ENCODE results near the gene NDUFC1.

NDUFC1 gene

GRCh38 chr4:139297001-139297410 is 5.3 kb downstream of the NDUFC1 start:
- Histone ChIP-seq H3K9me3 (ENCODE audit: control insufficient read depth, insufficient read depth, low read length) (no peaks in the 10 kb centered on the region), H3K27ac (ENCODE audit: low read depth, low read length) (no peak overlapping the region), H3K36me3 (ENCODE audit: control insufficient read depth, insufficient read depth, low read length) (peaks cover 18% of the 10 kb centered on the region), H3K27me3 (ENCODE audit: control insufficient read depth, insufficient read depth, low read length) (no peaks in the 10 kb centered on the region), H3K4me1 (ENCODE audit: control insufficient read depth, insufficient read depth, low read length) (peaks cover 12% of the 10 kb centered on the region), H3K9ac (ENCODE audit: low read depth, low read length) (no peak overlapping the region), H3K4me3 (ENCODE audit: low read depth, low read length) (no peak overlapping the region)

- no peak overlapping the region for H3K9ac ChIP-seq (ENCODE audit: low read depth, low read length)
- H3K9me3 ChIP-seq (ENCODE audit: control insufficient read depth, insufficient read depth, low read length) = no peaks in the 10 kb centered on the region
- H3K27ac ChIP-seq (ENCODE audit: low read depth, low read length) = no peak overlapping the region
- H3K4me1 ChIP-seq (ENCODE audit: control insufficient read depth, insufficient read depth, low read length) = peaks cover 12% of the 10 kb centered on the region
- peak overlapping the region; percentile 77 for H3K4me3 ChIP-seq (ENCODE audit: low read depth, low read length)
- H3K27me3 ChIP-seq (ENCODE audit: control insufficient read depth, insufficient read depth, low read length) = no peaks in the 10 kb centered on the region
- H3K36me3 ChIP-seq (ENCODE audit: control insufficient read depth, insufficient read depth, low read length) = peaks cover 23% of the 10 kb centered on the region
Observed at GRCh38 chr4:139295942-139296299, 6.4 kb downstream of the NDUFC1 start.

GRCh38 chr4:139295206-139295941 is 6.9 kb downstream of the NDUFC1 start:
- Histone ChIP-seq H3K27ac (ENCODE audit: low read depth, low read length) (peak overlapping the region; percentile 71), H3K4me3 (ENCODE audit: low read depth, low read length) (peak overlapping the region; percentile 77), H3K27me3 (ENCODE audit: control insufficient read depth, insufficient read depth, low read length) (no peaks in the 10 kb centered on the region), H3K36me3 (ENCODE audit: control insufficient read depth, insufficient read depth, low read length) (peaks cover 28% of the 10 kb centered on the region), H3K4me1 (ENCODE audit: control insufficient read depth, insufficient read depth, low read length) (peaks cover 11% of the 10 kb centered on the region), H3K9me3 (ENCODE audit: control insufficient read depth, insufficient read depth, low read length) (no peaks in the 10 kb centered on the region), H3K9ac (ENCODE audit: low read depth, low read length) (peak overlapping the region; percentile 86)

- Histone ChIP-seq H3K4me3 (ENCODE audit: low read depth, low read length) (no peak overlapping the region), H3K36me3 (ENCODE audit: control insufficient read depth, insufficient read depth, low read length) (peaks cover 20% of the 10 kb centered on the region), H3K9ac (ENCODE audit: low read depth, low read length) (no peak overlapping the region), H3K27me3 (ENCODE audit: control insufficient read depth, insufficient read depth, low read length) (0 out of 2 replicates have a peak, but pooled peaks cover 1% of the 10 kb centered on the region), H3K9me3 (ENCODE audit: control insufficient read depth, insufficient read depth, low read length) (no peaks in the 10 kb centered on the region), H3K27ac (ENCODE audit: low read depth, low read length) (no peak overlapping the region), H3K4me1 (ENCODE audit: control insufficient read depth, insufficient read depth, low read length) (no peaks in the 10 kb centered on the region)
Observed at GRCh38 chr4:139286186-139286698, 16.0 kb downstream of the NDUFC1 start.

- Histone ChIP-seq H3K4me1 (ENCODE audit: control insufficient read depth, insufficient read depth, low read length) (no peaks in the 10 kb centered on the region), H3K27ac (ENCODE audit: low read depth, low read length) (no peak overlapping the region), H3K4me3 (ENCODE audit: low read depth, low read length) (no peak overlapping the region), H3K27me3 (ENCODE audit: control insufficient read depth, insufficient read depth, low read length) (peaks cover 36% of the 10 kb centered on the region), H3K9me3 (ENCODE audit: control insufficient read depth, insufficient read depth, low read length) (no peaks in the 10 kb centered on the region), H3K36me3 (ENCODE audit: control insufficient read depth, insufficient read depth, low read length) (no peaks in the 10 kb centered on the region), H3K9ac (ENCODE audit: low read depth, low read length) (no peak overlapping the region)
Observed at GRCh38 chr4:139282721-139283075, 19.6 kb downstream of the NDUFC1 start.

GRCh38 chr4:139282065-139282720 is 20.1 kb downstream of the NDUFC1 start:
- Histone ChIP-seq H3K27me3 (ENCODE audit: control insufficient read depth, insufficient read depth, low read length) (peaks cover 41% of the 10 kb centered on the region), H3K4me3 (ENCODE audit: low read depth, low read length) (no peak overlapping the region), H3K36me3 (ENCODE audit: control insufficient read depth, insufficient read depth, low read length) (no peaks in the 10 kb centered on the region), H3K9me3 (ENCODE audit: control insufficient read depth, insufficient read depth, low read length) (no peaks in the 10 kb centered on the region), H3K27ac (ENCODE audit: low read depth, low read length) (no peak overlapping the region), H3K4me1 (ENCODE audit: control insufficient read depth, insufficient read depth, low read length) (no peaks in the 10 kb centered on the region), H3K9ac (ENCODE audit: low read depth, low read length) (no peak overlapping the region)

GRCh38 chr4:139279760-139280620 is 22.3 kb downstream of the NDUFC1 start, which contains the start of gene MGARP:
MGARP (minus strand) TSS chr4:139280225; CDS start chr4:139280158, 67 bp downstream.
- no peaks in the 10 kb centered on the region for H3K4me1 ChIP-seq (ENCODE audit: control insufficient read depth, insufficient read depth, low read length)
- H3K4me3 ChIP-seq (ENCODE audit: low read depth, low read length) = peak within 1 kb of the TSS; percentile 63
- no peak within 1 kb of the TSS for H3K9ac ChIP-seq (ENCODE audit: low read depth, low read length)
- no peaks in the 10 kb centered on the region for H3K36me3 ChIP-seq (ENCODE audit: control insufficient read depth, insufficient read depth, low read length)
- H3K9me3 ChIP-seq (ENCODE audit: control insufficient read depth, insufficient read depth, low read length) = no peaks in the 10 kb centered on the region
- peaks cover 46% of the 10 kb centered on the region for H3K27me3 ChIP-seq (ENCODE audit: control insufficient read depth, insufficient read depth, low read length)
- H3K27ac ChIP-seq (ENCODE audit: low read depth, low read length) = no peak within 1 kb of the TSS

GRCh38 chr4:139278912-139279759 is 23.1 kb downstream of the NDUFC1 start:
- Histone ChIP-seq H3K36me3 (ENCODE audit: control insufficient read depth, insufficient read depth, low read length) (no peaks in the 10 kb centered on the region), H3K27ac (ENCODE audit: low read depth, low read length) (no peak overlapping the region), H3K4me1 (ENCODE audit: control insufficient read depth, insufficient read depth, low read length) (no peaks in the 10 kb centered on the region), H3K9ac (ENCODE audit: low read depth, low read length) (no peak overlapping the region), H3K27me3 (ENCODE audit: control insufficient read depth, insufficient read depth, low read length) (peaks cover 46% of the 10 kb centered on the region), H3K9me3 (ENCODE audit: control insufficient read depth, insufficient read depth, low read length) (no peaks in the 10 kb centered on the region), H3K4me3 (ENCODE audit: low read depth, low read length) (peak overlapping the region; percentile 63)

- H3K27ac ChIP-seq (ENCODE audit: low read depth, low read length) = no peak overlapping the region
- no peaks in the 10 kb centered on the region for H3K9me3 ChIP-seq (ENCODE audit: control insufficient read depth, insufficient read depth, low read length)
- peak overlapping the region; percentile 63; the same call in 1 of the 2 replicates for H3K4me3 ChIP-seq (ENCODE audit: low read depth, low read length)
- peaks cover 46% of the 10 kb centered on the region for H3K27me3 ChIP-seq (ENCODE audit: control insufficient read depth, insufficient read depth, low read length)
- no peak overlapping the region for H3K9ac ChIP-seq (ENCODE audit: low read depth, low read length)
- no peaks in the 10 kb centered on the region for H3K36me3 ChIP-seq (ENCODE audit: control insufficient read depth, insufficient read depth, low read length)
- H3K4me1 ChIP-seq (ENCODE audit: control insufficient read depth, insufficient read depth, low read length) = no peaks in the 10 kb centered on the region
Observed at GRCh38 chr4:139278485-139278884, 23.8 kb downstream of the NDUFC1 start.

GRCh38 chr4:139275281-139275735 is 27.0 kb downstream of the NDUFC1 start:
- no peak overlapping the region for H3K27ac ChIP-seq (ENCODE audit: low read depth, low read length)
- no peak overlapping the region for H3K9ac ChIP-seq (ENCODE audit: low read depth, low read length)
- no peaks in the 10 kb centered on the region for H3K36me3 ChIP-seq (ENCODE audit: control insufficient read depth, insufficient read depth, low read length)
- H3K9me3 ChIP-seq (ENCODE audit: control insufficient read depth, insufficient read depth, low read length) = no peaks in the 10 kb centered on the region
- no peaks in the 10 kb centered on the region for H3K4me1 ChIP-seq (ENCODE audit: control insufficient read depth, insufficient read depth, low read length)
- no peak overlapping the region for H3K4me3 ChIP-seq (ENCODE audit: low read depth, low read length)
- peaks cover 35% of the 10 kb centered on the region for H3K27me3 ChIP-seq (ENCODE audit: control insufficient read depth, insufficient read depth, low read length)

All from HUES48 (cell line).